ENCODE measurements around the gene RFWD3. TPM values are rescaled to one million over a fixed set of nuclear protein-coding genes. Genes with fewer than 3 reads are reported as not detected.
A peak's percentile ranks its signal among the peaks of the same experiment; 100 is the strongest.

Gene RFWD3
- total and polyA plus RNA-seq, 2 of the 4 experiments (the other 2 are of a cell fraction) = 16.7 to 27.6 TPM

DNA sequence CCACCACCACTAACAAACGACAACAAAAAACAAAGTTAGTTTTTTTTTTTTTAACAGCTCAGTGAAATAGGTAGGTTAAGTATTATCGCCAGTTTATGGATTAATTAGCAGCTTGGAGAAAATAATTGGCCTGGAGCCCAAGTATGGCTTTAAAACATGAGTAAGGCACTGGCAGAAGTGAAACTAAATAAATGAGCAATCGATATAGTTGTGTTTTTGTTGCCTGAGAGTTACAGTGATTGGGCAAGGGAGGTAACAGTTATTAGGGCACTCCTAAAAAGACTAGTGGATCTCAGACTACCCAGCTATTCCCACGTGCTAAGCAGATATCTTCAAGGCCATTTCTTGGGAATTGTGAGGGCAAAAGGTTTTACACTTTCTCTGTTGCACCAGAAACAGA lies 31.5 kb upstream of the RFWD3 start:
- BruUV-seq (replicated peaks) = no TSS peak
- 100% methylated on average over 1 of the region's 4 CpGs; no CpG with 5 or more reads in 1 of the 2 experiments for WGBS, 2 experiments (ENCODE audit: extremely low coverage in 2 of 2, insufficient read length in 1 of 2)
- Histone ChIP-seq H4K91ac (ENCODE audit: insufficient read depth, low read depth, low read length) (no peak overlapping the region), H2BK5ac (ENCODE audit: low read depth, low read length, poor library complexity, severe bottlenecking) (no peak overlapping the region), H3K9me1 (ENCODE audit: insufficient read depth, low read length) (0 out of 2 replicates have a peak, but pooled peaks cover 3% of the 10 kb centered on the region), H3K56ac (ENCODE audit: extremely low read depth, insufficient read depth, low read length) (no peak overlapping the region), H3K27me3 (ENCODE audit: control insufficient read depth, insufficient read depth, low read length) (no peaks in the 10 kb centered on the region), H3K4me2 (ENCODE audit: low read depth, low read length) (peak overlapping the region; percentile 48; the same call in 1 of the 2 replicates), H3K4me3 (ENCODE audit: insufficient read depth, low read depth, low read length) (no peak overlapping the region), H3K36me3 (ENCODE audit: control insufficient read depth, insufficient read depth, low read length) (0 out of 2 replicates have a peak, but pooled peaks cover 1% of the 10 kb centered on the region), H3K79me1 (ENCODE audit: low read depth in 1 of 2, low read length in 2 of 2) (peaks cover 7 to 14% of the 10 kb centered on the region in 2 experiments; a peak in 3 of 4 replicates), H2BK20ac (ENCODE audit: low read depth, low read length) (no peak overlapping the region), H2BK120ac (ENCODE audit: low read depth, low read length) (no peak overlapping the region), H4K8ac (ENCODE audit: low read depth in 2 of 2, low read length in 2 of 2) (no peak overlapping the region), H3K4me1 (ENCODE audit: control insufficient read depth, insufficient read depth, low read length) (no peaks in the 10 kb centered on the region), H3K23ac (ENCODE audit: low read depth, low read length) (peak overlapping the region; percentile 46; the same call in 1 of the 2 replicates), H3K4ac (ENCODE audit: low read depth, low read length) (no peak overlapping the region; the same call in 1 of the 2 replicates), H3K9ac (ENCODE audit: low read depth, low read length) (no peak overlapping the region), H3K14ac (replicated peaks; ENCODE audit: low read depth, low read length) (peak overlapping the region; percentile 30; the same call in 1 of the 2 replicates), H3K27ac (ENCODE audit: insufficient read depth, low read length) (no peak overlapping the region), H2AK5ac (ENCODE audit: low read depth, low read length) (no peak overlapping the region), H2AK9ac (replicated peaks; ENCODE audit: low read depth, low read length, poor library complexity) (no peak overlapping the region), H2AFZ (replicated peaks; ENCODE audit: low read length, poor library complexity) (no peak overlapping the region), H2BK15ac (ENCODE audit: low read depth, low read length) (no peak overlapping the region), H3K18ac (ENCODE audit: low read depth, low read length) (no peak overlapping the region), H4K20me1 (ENCODE audit: insufficient read depth, low read length) (no peaks in the 10 kb centered on the region), H4K5ac (ENCODE audit: low read depth, low read length) (no peak overlapping the region), H3K9me3 (ENCODE audit: control insufficient read depth, insufficient read depth, low read length) (no peaks in the 10 kb centered on the region)
- in situ Hi-C loops (cut with MboI; ENCODE audit: low sequenced_read_pairs) (no loop called here), intact Hi-C loops (cut with micrococcal nuclease) (no loop called here), dilution Hi-C loops (cut with HindIII; ENCODE audit: low sequenced_read_pairs, unreplicated experiment) (no loop called here)
- DNase-seq (peak; percentile 8), ATAC-seq (ENCODE audit: low read depth) (no peak)
- TF ChIP-seq USF2 (IDR thresholded peaks at IDR 0.05; ENCODE audit: low read depth, low read length) (no peak), BHLHE40 (IDR thresholded peaks at IDR 0.05; ENCODE audit: low read depth, low read length) (no peak), SMC3 (IDR thresholded peaks at IDR 0.05; ENCODE audit: low read depth, low read length) (no peak), RAD21 (IDR thresholded peaks at IDR 0.05; ENCODE audit: low read length) (no peak), RFX5 (IDR thresholded peaks at IDR 0.05; ENCODE audit: low read depth, low read length) (no peak), POLR2A (IDR thresholded peaks at IDR 0.05; ENCODE audit: low read depth, low read length) (no peak), MAFK (IDR thresholded peaks at IDR 0.05; ENCODE audit: low read depth, low read length) (no peak), CHD1 (IDR thresholded peaks at IDR 0.05; ENCODE audit: low read depth, low read length) (no peak), MAZ (IDR thresholded peaks at IDR 0.05; ENCODE audit: borderline replicate concordance, low read depth, low read length) (no peak), FOS (IDR thresholded peaks at IDR 0.05; ENCODE audit: low read depth, low read length) (no peak), NFE2L2 (IDR thresholded peaks at IDR 0.05; ENCODE audit: low read depth, low read length) (no peak), RCOR1 (IDR thresholded peaks at IDR 0.05; ENCODE audit: insufficient replicate concordance, low read length) (no peak)
- TF ChIP-seq, protein P1, sequence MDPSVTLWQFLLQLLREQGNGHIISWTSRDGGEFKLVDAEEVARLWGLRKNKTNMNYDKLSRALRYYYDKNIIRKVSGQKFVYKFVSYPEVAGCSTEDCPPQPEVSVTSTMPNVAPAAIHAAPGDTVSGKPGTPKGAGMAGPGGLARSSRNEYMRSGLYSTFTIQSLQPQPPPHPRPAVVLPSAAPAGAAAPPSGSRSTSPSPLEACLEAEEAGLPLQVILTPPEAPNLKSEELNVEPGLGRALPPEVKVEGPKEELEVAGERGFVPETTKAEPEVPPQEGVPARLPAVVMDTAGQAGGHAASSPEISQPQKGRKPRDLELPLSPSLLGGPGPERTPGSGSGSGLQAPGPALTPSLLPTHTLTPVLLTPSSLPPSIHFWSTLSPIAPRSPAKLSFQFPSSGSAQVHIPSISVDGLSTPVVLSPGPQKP (IDR thresholded peaks at IDR 0.05; ENCODE audit: borderline replicate concordance, low read depth, low read length) = no peak
- TF ChIP-seq, protein P2, sequence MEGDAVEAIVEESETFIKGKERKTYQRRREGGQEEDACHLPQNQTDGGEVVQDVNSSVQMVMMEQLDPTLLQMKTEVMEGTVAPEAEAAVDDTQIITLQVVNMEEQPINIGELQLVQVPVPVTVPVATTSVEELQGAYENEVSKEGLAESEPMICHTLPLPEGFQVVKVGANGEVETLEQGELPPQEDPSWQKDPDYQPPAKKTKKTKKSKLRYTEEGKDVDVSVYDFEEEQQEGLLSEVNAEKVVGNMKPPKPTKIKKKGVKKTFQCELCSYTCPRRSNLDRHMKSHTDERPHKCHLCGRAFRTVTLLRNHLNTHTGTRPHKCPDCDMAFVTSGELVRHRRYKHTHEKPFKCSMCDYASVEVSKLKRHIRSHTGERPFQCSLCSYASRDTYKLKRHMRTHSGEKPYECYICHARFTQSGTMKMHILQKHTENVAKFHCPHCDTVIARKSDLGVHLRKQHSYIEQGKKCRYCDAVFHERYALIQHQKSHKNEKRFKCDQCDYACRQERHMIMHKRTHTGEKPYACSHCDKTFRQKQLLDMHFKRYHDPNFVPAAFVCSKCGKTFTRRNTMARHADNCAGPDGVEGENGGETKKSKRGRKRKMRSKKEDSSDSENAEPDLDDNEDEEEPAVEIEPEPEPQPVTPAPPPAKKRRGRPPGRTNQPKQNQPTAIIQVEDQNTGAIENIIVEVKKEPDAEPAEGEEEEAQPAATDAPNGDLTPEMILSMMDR (conservative IDR thresholded peaks at IDR 0.05; ENCODE audit: low read depth, low read length) = no peak
- POLR2A ChIA-PET (ENCODE audit: unreplicated experiment) = no interaction called here
- CTCF ChIA-PET = interaction anchor here (0.5 to 1.7 kb wide), 2 partner anchors 11 to 164 kb away, joined by 4 to 5 read pairs; no protein-coding TSS in a partner anchor

All from IMR-90 (cell line).